Endodermal cell (in vitro differentiated cells): ENCODE data around the gene KRTAP10-2. TPM values are rescaled to one million over a fixed set of nuclear protein-coding genes. Genes with fewer than 3 reads are reported as not detected.

Experiments used
- DNase-seq: peaks from one replicate; pipeline ENCODE4 v3.0.0-alpha.2; 2017
- H3K27ac ChIP-seq: 2 replicates; pipeline ENCODE4 v1.5.1; 2013; ENCODE audit warnings: mild to moderate bottlenecking, low read depth, low read length, moderate library complexity
- H3K27me3 ChIP-seq: 2 replicates; pipeline ENCODE4 v1.6.1; 2013; ENCODE audit warnings: mild to moderate bottlenecking, low read length, moderate library complexity; ENCODE audit not compliant: insufficient read depth, control insufficient read depth, poor library complexity, severe bottlenecking
- H3K36me3 ChIP-seq: 2 replicates; pipeline ENCODE4 v1.7.0; 2013; ENCODE audit warnings: mild to moderate bottlenecking, low read length, moderate library complexity; ENCODE audit not compliant: control insufficient read depth, insufficient read depth
- H3K4me1 ChIP-seq: one replicate; pipeline ENCODE4 v1.7.0; 2013; ENCODE audit warnings: low read length; ENCODE audit not compliant: control insufficient read depth, insufficient read depth
- H3K4me3 ChIP-seq: 2 replicates; pipeline ENCODE4 v1.5.1; 2013; ENCODE audit warnings: mild to moderate bottlenecking, low read length, moderate library complexity
- H3K9ac ChIP-seq: 2 replicates; pipeline ENCODE4 v1.6.1; 2013; ENCODE audit warnings: mild to moderate bottlenecking, low read length, moderate library complexity; ENCODE audit not compliant: poor library complexity, severe bottlenecking; ENCODE audit errors: extremely low read depth
- H3K9me3 ChIP-seq: 2 replicates; pipeline ENCODE4 v1.6.1; 2013; ENCODE audit warnings: mild to moderate bottlenecking, low read length, moderate library complexity; ENCODE audit not compliant: control insufficient read depth
- H3K27ac Mint-ChIP-seq: 2 replicates; pipeline ENCODE4 v1.8.0; 2020; ENCODE audit warnings: mixed read lengths
- H3K27me3 Mint-ChIP-seq: 2 replicates; pipeline ENCODE4 v1.8.0; 2021; ENCODE audit warnings: mild to moderate bottlenecking, mixed read lengths; ENCODE audit not compliant: insufficient read depth
- H3K36me3 Mint-ChIP-seq: 2 replicates; pipeline ENCODE4 v1.8.0; 2020; ENCODE audit warnings: low read depth, mixed read lengths
- H3K4me1 Mint-ChIP-seq: 2 replicates; pipeline ENCODE4 v1.8.0; 2020; ENCODE audit warnings: mixed read lengths
- H3K4me3 Mint-ChIP-seq: 2 replicates; pipeline ENCODE4 v1.8.0; 2020; ENCODE audit warnings: mild to moderate bottlenecking, moderate library complexity, mixed read lengths
- H3K9me3 Mint-ChIP-seq: 2 replicates; pipeline ENCODE4 v1.8.0; 2020; ENCODE audit warnings: mild to moderate bottlenecking, mixed read lengths
- CTCF ChIP-seq: fragments of 200-600 bp; sonication (generic); conservative IDR thresholded peaks from 2 replicates; pipeline ENCODE4 v1.5.0; 2021; ENCODE audit warnings: antibody characterized with exemption, mild to moderate bottlenecking
- WGBS, 2 experiments: methylation state at CpG; one replicate each; pipeline versions ENCODE4 v1.1.5 to v1.1.7; 2013; ENCODE audit warnings: missing lambda C conversion rate in 2 of 2, mixed read lengths in 1 of 2; ENCODE audit not compliant: insufficient coverage in 1 of 2, insufficient read length in 1 of 2; 5-methylcytosine and 5-hydroxymethylcytosine counted together
- total RNA-seq, 2 donors: library from RNA; stranded (reverse); fragmentation: NEBNext Ultra II Directional in 1 of 2; extraction: Animal tissue kit (Norgen Biotek cat#: 25700) in 1 of 2; gene quantifications; 2 replicates in 1 of 2; 3 replicates in 1 of 2; pipeline ENCODE4 v1.2.1, GENCODE V29; 2021

Gene KRTAP10-2
- total RNA-seq, 2 donors from 2014 or later, result not detected

GRCh38 chr21:44521301-44521927, 29.9 kb downstream of the KRTAP10-2 start:
- Histone ChIP-seq H3K9me3 (peaks cover 10% of the 10 kb centered on the region), H3K36me3 (no peaks in the 10 kb centered on the region), H3K27me3 (no peaks in the 10 kb centered on the region), H3K9ac (no peak overlapping the region), H3K4me1 (no peaks in the 10 kb centered on the region), H3K27ac (no peak overlapping the region), H3K4me3 (no peak overlapping the region)
- no peaks in the 10 kb centered on the region for H3K36me3 Mint-ChIP-seq
- H3K4me1 Mint-ChIP-seq, result no peaks in the 10 kb centered on the region
- DNase-seq, result peak; percentile 37
- TF ChIP-seq CTCF, result no peak
- no peak overlapping the region for H3K27ac Mint-ChIP-seq
- no peak overlapping the region for H3K4me3 Mint-ChIP-seq
- peaks cover 2% of the 10 kb centered on the region for H3K9me3 Mint-ChIP-seq
- no peaks in the 10 kb centered on the region for H3K27me3 Mint-ChIP-seq
- 94 to 98% methylated on average over 18 to 22 of the region's 22 CpGs for WGBS, 2 experiments

GRCh38 chr21:44520326-44521300, 30.7 kb downstream of the KRTAP10-2 start:
- no peaks in the 10 kb centered on the region for H3K4me1 Mint-ChIP-seq
- no peaks in the 10 kb centered on the region for H3K4me1 ChIP-seq
- H3K9ac ChIP-seq, result no peak overlapping the region
- no peak overlapping the region for H3K27ac Mint-ChIP-seq
- no peaks in the 10 kb centered on the region for H3K27me3 ChIP-seq
- peaks cover 10% of the 10 kb centered on the region for H3K9me3 ChIP-seq
- no peaks in the 10 kb centered on the region for H3K27me3 Mint-ChIP-seq
- no peak overlapping the region for H3K4me3 ChIP-seq
- TF ChIP-seq CTCF, result no peak
- H3K4me3 Mint-ChIP-seq, result no peak overlapping the region
- peak; percentile 44 for DNase-seq
- 92 to 93% methylated on average over 18 to 31 of the region's 31 CpGs for WGBS, 2 experiments
- no peaks in the 10 kb centered on the region for H3K36me3 ChIP-seq
- H3K27ac ChIP-seq, result no peak overlapping the region
- no peaks in the 10 kb centered on the region for H3K36me3 Mint-ChIP-seq
- peaks cover 2% of the 10 kb centered on the region for H3K9me3 Mint-ChIP-seq

- no peak overlapping the region for H3K27ac ChIP-seq
- no peak for DNase-seq
- WGBS, 2 experiments, result 89 to 97% methylated on average over 26 to 28 of the region's 28 CpGs
- Mint-ChIP-seq H3K36me3 (no peaks in the 10 kb centered on the region), H3K9me3 (peaks cover 2% of the 10 kb centered on the region), H3K4me3 (no peak overlapping the region), H3K4me1 (no peaks in the 10 kb centered on the region), H3K27ac (no peak overlapping the region), H3K27me3 (no peaks in the 10 kb centered on the region)
- H3K27me3 ChIP-seq, result no peaks in the 10 kb centered on the region
- TF ChIP-seq CTCF, result no peak
- H3K36me3 ChIP-seq, result no peaks in the 10 kb centered on the region
- H3K4me1 ChIP-seq, result no peaks in the 10 kb centered on the region
- peaks cover 10% of the 10 kb centered on the region for H3K9me3 ChIP-seq
- no peak overlapping the region for H3K9ac ChIP-seq
- no peak overlapping the region for H3K4me3 ChIP-seq
Observed at GRCh38 chr21:44519346-44520325, 31.7 kb downstream of the KRTAP10-2 start.
